ENCODE measurements around the gene RYR1. TPM values are rescaled to one million over a fixed set of nuclear protein-coding genes. Genes with fewer than 3 reads are reported as not detected.

RYR1 gene
- total and polyA plus RNA-seq, 2 of the 8 experiments (the other 6 are each of a cell fraction or from before 2014, with no cell fraction given): 5.8 to 11.8 TPM

GRCh38 chr19:38524994-38525634, 91.6 kb downstream of the RYR1 start:
- no peak overlapping the region for H2BK12ac ChIP-seq (ENCODE audit: low read depth, low read length)
- POLR2A ChIA-PET (ENCODE audit: partially characterized antibody): no interaction called here
- H3K27ac ChIP-seq (ENCODE audit: low read depth, low read length): no peak overlapping the region
- no peak for FAIRE-seq
- H2BK120ac ChIP-seq (replicated peaks; ENCODE audit: low read depth, low read length): no peak overlapping the region
- CTCF ChIA-PET (ENCODE audit: partially characterized antibody): interaction anchor here (1.1 kb wide), 1 partner anchor 9 kb away, joined by 6 read pairs; no protein-coding TSS in a partner anchor
- no peak overlapping the region for H2BK15ac ChIP-seq (ENCODE audit: low read length)
- no peaks in the 10 kb centered on the region for H3K4me1 ChIP-seq (replicated peaks in 1 of 4; ENCODE audit: control insufficient read depth in 3 of 4, insufficient read depth in 4 of 4, low read length in 3 of 4)
- no peaks in the 10 kb centered on the region for H3K79me2 ChIP-seq (ENCODE audit: control insufficient read depth in 1 of 2, insufficient read depth in 2 of 2, low read length in 2 of 2)
- peaks cover 0 to 2% (median 0%) of the 10 kb centered on the region in 4 experiments; a peak in 1 of 8 replicates for H3K36me3 ChIP-seq (ENCODE audit: control insufficient read depth in 2 of 4, insufficient read depth in 4 of 4, low read length in 3 of 4)
- H4K91ac ChIP-seq (replicated peaks; ENCODE audit: insufficient read length, low read length): no peak overlapping the region
- no peak overlapping the region for H4K5ac ChIP-seq (ENCODE audit: insufficient read length, low read depth, low read length)
- H3K23ac ChIP-seq (ENCODE audit: insufficient read length): no peak overlapping the region
- no peak overlapping the region for H3K18ac ChIP-seq (ENCODE audit: extremely low read depth, low read length)
- no peaks in the 10 kb centered on the region for H3K9me3 ChIP-seq (ENCODE audit: insufficient read depth in 2 of 2, low read depth in 1 of 2, low read length in 1 of 2)
- no peaks in the 10 kb centered on the region for H3K79me1 ChIP-seq (ENCODE audit: low read depth, low read length)
- peaks cover 5% of the 10 kb centered on the region; the same call in 1 of the 2 replicates for H3K23me2 ChIP-seq (ENCODE audit: low read depth, low read length)
- H2BK20ac ChIP-seq (ENCODE audit: low read length): no peak overlapping the region
- H3K4ac ChIP-seq (replicated peaks; ENCODE audit: insufficient read length, low read depth, low read length): no peak overlapping the region
- H4K20me1 ChIP-seq (replicated peaks in 1 of 2; ENCODE audit: control insufficient read depth in 1 of 2, insufficient read depth in 2 of 2, low read length in 2 of 2): peaks cover 0 to 2% of the 10 kb centered on the region in 2 experiments
- no peaks in the 10 kb centered on the region for H3K27me3 ChIP-seq (replicated peaks in 1 of 4; ENCODE audit: control insufficient read depth in 3 of 4, extremely low read depth in 1 of 4, insufficient read depth in 3 of 4, low read length in 3 of 4)
- no peak overlapping the region for H3K14ac ChIP-seq (ENCODE audit: insufficient read length)
- no peak overlapping the region for H2AK5ac ChIP-seq (ENCODE audit: low read depth, low read length)
- H3K9ac ChIP-seq (replicated peaks in 1 of 4; ENCODE audit: extremely low read depth in 1 of 4, low read depth in 3 of 4, low read length in 3 of 4): no peak overlapping the region
- DNase-seq (ENCODE audit: low read depth in 1 of 2, low spot score in 2 of 2): no peak
- no peak overlapping the region for H2AFZ ChIP-seq (ENCODE audit: low read length)
- no peak overlapping the region for H3K56ac ChIP-seq (replicated peaks; ENCODE audit: insufficient read length, low read depth, low read length)
- H3K4me2 ChIP-seq (ENCODE audit: insufficient read depth in 1 of 2, low read depth in 2 of 2, low read length in 2 of 2): no peak overlapping the region
- H4K8ac ChIP-seq (ENCODE audit: extremely low read depth, insufficient read depth, low read length): no peak overlapping the region
- H3K4me3 ChIP-seq (ENCODE audit: extremely low read depth in 1 of 4, insufficient read depth in 2 of 4, low read depth in 3 of 4, low read length in 4 of 4): no peak overlapping the region
- WGBS, 2 experiments (ENCODE audit: extremely low coverage in 1 of 2, insufficient coverage in 1 of 2, insufficient read length in 1 of 2, insufficient replicate concordance in 2 of 2, low coverage in 1 of 2, low lambda C conversion rate in 2 of 2, missing lambda C conversion rate in 1 of 2): 94% methylated on average over 22 of the region's 22 CpGs; no CpG with 5 or more reads in 1 of the 2 experiments
- no peak overlapping the region for H2BK5ac ChIP-seq (ENCODE audit: low read depth, low read length)
- TF ChIP-seq, protein P1, sequence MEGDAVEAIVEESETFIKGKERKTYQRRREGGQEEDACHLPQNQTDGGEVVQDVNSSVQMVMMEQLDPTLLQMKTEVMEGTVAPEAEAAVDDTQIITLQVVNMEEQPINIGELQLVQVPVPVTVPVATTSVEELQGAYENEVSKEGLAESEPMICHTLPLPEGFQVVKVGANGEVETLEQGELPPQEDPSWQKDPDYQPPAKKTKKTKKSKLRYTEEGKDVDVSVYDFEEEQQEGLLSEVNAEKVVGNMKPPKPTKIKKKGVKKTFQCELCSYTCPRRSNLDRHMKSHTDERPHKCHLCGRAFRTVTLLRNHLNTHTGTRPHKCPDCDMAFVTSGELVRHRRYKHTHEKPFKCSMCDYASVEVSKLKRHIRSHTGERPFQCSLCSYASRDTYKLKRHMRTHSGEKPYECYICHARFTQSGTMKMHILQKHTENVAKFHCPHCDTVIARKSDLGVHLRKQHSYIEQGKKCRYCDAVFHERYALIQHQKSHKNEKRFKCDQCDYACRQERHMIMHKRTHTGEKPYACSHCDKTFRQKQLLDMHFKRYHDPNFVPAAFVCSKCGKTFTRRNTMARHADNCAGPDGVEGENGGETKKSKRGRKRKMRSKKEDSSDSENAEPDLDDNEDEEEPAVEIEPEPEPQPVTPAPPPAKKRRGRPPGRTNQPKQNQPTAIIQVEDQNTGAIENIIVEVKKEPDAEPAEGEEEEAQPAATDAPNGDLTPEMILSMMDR (IDR thresholded peaks at IDR 0.05; ENCODE audit: control extremely low read depth in 1 of 3, insufficient read depth in 1 of 3, low read depth in 1 of 3, low read length in 3 of 3): no peak
- TF ChIP-seq CREB1 (IDR thresholded peaks at IDR 0.05): no peak
- no peak for TF ChIP-seq SIRT6 (IDR thresholded peaks at IDR 0.05; ENCODE audit: low read length)
- no peak for TF ChIP-seq KDM5A (IDR thresholded peaks at IDR 0.05; ENCODE audit: low read length)
- no peak for TF ChIP-seq RXRA (IDR thresholded peaks at IDR 0.05; ENCODE audit: insufficient read depth, low read depth, low read length)
- TF ChIP-seq NRF1 (IDR thresholded peaks at IDR 0.05; ENCODE audit: low read depth, low read length): no peak
- no peak for TF ChIP-seq ZNF274 (IDR thresholded peaks at IDR 0.05; ENCODE audit: borderline replicate concordance, extremely low read depth, low read length)
- no peak for TF ChIP-seq RAD21 (IDR thresholded peaks at IDR 0.05 in 1 of 2, conservative IDR thresholded peaks at IDR 0.05 in 1 of 2; ENCODE audit: low read depth in 2 of 2, low read length in 2 of 2)
- TF ChIP-seq SIN3A (conservative IDR thresholded peaks at IDR 0.05 in 1 of 2, IDR thresholded peaks at IDR 0.05 in 1 of 2; ENCODE audit: low read depth in 1 of 2, low read length in 2 of 2): no peak
- TF ChIP-seq POLR2A (IDR thresholded peaks at IDR 0.05; ENCODE audit: control extremely low read depth in 1 of 2, low read depth in 2 of 2, low read length in 2 of 2): no peak
- TF ChIP-seq TAF7 (optimal IDR thresholded peaks at IDR 0.05; ENCODE audit: borderline replicate concordance, low read depth, low read length): no peak
